Tibial nerve (tissue), 4 donors: Measurements from ENCODE around the gene B4GALT2. TPM values are rescaled to one million over a fixed set of nuclear protein-coding genes. Genes with fewer than 3 reads are reported as not detected.

Source experiments
- DNase-seq, 2 donors: peaks; one replicate each; pipeline ENCODE4 v3.0.0-alpha.2; 2019; ENCODE audit warnings: low spot score in 2 of 2
- H3K27ac ChIP-seq, 4 donors: fragments of 200-600 bp; sonication (generic) in 3 of 4; one replicate each; pipeline ENCODE4 v1.5.1; 2017 to 2019; ENCODE audit warnings: mild to moderate bottlenecking in 1 of 4
- H3K27me3 ChIP-seq, 2 donors: fragments of 200-600 bp; sonication (generic) in 1 of 2; one replicate each; pipeline versions ENCODE4 v1.5.1 to v1.6.0; 2017 to 2019
- H3K36me3 ChIP-seq, 3 donors: fragments of 200-600 bp; sonication (generic); one replicate each; pipeline ENCODE4 v1.5.1; 2018 to 2019
- H3K4me1 ChIP-seq, 4 donors: fragments of 200-600 bp; sonication (generic) in 3 of 4; one replicate each; pipeline ENCODE4 v1.5.1; 2017 to 2019
- H3K4me3 ChIP-seq, 4 donors: fragments of 200-600 bp; sonication (generic) in 3 of 4; one replicate each; pipeline ENCODE4 v1.5.1; 2017 to 2019; ENCODE audit warnings: mild to moderate bottlenecking in 1 of 4, moderate library complexity in 1 of 4
- H3K9me3 ChIP-seq, 4 donors: fragments of 200-600 bp; sonication (generic) in 3 of 4; one replicate each; pipeline ENCODE4 v1.5.1; 2017 to 2019
- CTCF ChIP-seq, 5 experiments: fragments of 200-600 bp in 3 of 5; fragments of 450-650 bp in 2 of 5; sonication (generic) in 3 of 5; IDR thresholded peaks; one replicate each; pipeline ENCODE4 v1.5.1; 2016 to 2019; ENCODE audit warnings: antibody characterized with exemption in 5 of 5, mild to moderate bottlenecking in 3 of 5, moderate library complexity in 2 of 5
- EP300 ChIP-seq, 2 donors: sonication (generic); formaldehyde crosslinking; IDR thresholded peaks; one replicate each; pipeline ENCODE4 v1.6.1; 2017; ENCODE audit warnings: antibody characterized with exemption in 2 of 2, mild to moderate bottlenecking in 1 of 2
- POLR2A ChIP-seq, 2 donors: fragments of 450-650 bp; IDR thresholded peaks; one replicate each; pipeline ENCODE4 v1.6.1; 2017; ENCODE audit warnings: antibody characterized with exemption in 2 of 2, mild to moderate bottlenecking in 2 of 2, moderate library complexity in 2 of 2
- WGBS, 2 donors: methylation state at CpG; one replicate each; pipeline ENCODE4 v1.1.5; 2018; 5-methylcytosine and 5-hydroxymethylcytosine counted together
- total RNA-seq, 4 donors: library from RNA; depleted of rRNA; stranded (reverse); fragments of >200 nt; gene quantifications; one replicate each; pipeline ENCODE4 v1.1.0, GENCODE V29; 2016

B4GALT2 gene
- total RNA-seq, 4 donors from 2014 or later = 15.5 to 49.8 (median 21.1) TPM

DNA sequence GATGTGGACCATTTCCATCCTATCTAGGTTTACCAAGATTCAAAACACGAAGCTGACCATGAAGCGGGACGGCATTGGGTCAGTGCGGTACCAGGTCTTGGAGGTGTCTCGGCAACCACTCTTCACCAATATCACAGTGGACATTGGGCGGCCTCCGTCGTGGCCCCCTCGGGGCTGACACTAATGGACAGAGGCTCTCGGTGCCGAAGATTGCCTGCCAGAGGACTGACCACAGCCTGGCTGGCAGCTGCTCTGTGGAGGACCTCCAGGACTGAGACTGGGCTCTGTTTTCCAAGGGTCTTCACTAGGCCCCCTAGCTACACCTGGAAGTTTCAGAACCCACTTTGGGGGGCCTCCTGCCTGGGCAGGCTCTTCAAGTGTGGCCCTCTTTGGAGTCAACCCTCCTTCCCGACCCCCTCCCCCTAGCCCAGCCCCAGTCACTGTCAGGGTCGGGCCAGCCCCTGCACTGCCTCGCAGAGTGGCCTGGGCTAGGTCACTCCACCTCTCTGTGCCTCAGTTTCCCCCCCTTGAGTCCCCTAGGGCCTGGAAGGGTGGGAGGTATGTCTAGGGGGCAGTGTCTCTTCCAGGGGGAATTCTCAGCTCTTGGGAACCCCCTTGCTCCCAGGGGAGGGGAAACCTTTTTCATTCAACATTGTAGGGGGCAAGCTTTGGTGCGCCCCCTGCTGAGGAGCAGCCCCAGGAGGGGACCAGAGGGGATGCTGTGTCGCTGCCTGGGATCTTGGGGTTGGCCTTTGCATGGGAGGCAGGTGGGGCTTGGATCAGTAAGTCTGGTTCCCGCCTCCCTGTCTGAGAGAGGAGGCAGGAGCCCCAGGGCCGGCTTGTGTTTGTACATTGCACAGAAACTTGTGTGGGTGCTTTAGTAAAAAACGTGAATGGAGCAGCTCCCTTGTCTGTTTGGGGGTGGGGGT is 11.5 kb downstream of the B4GALT2 start:
- Histone ChIP-seq H3K9me3 (no peaks in the 10 kb centered on the region), H3K36me3 (peaks cover 0 to 18% (median 0%) of the 10 kb centered on the region in 3 donors), H3K4me3 (peak overlapping the region; percentile 43 to 71 (median 58)), H3K27me3 (no peaks in the 10 kb centered on the region), H3K27ac (peak overlapping the region in 3 of 4 donors; percentile 44 to 79 (median 72)), H3K4me1 (peaks cover 0 to 19% (median 11%) of the 10 kb centered on the region in 4 donors)
- TF ChIP-seq POLR2A (IDR thresholded peaks at IDR 0.05) (no peak), EP300 (IDR thresholded peaks at IDR 0.05) (no peak), CTCF (IDR thresholded peaks at IDR 0.05) (no peak)
- DNase-seq = no peak
- WGBS, 2 donors = 64 to 68% methylated on average over 19 of the region's 19 CpGs

GRCh38 chr1:43991200-43991475 is 12.1 kb downstream of the B4GALT2 start:
- H3K9me3 ChIP-seq = no peaks in the 10 kb centered on the region
- peaks cover 0 to 12% (median 0%) of the 10 kb centered on the region in 3 donors for H3K36me3 ChIP-seq
- peak overlapping the region; percentile 43 to 71 (median 58) for H3K4me3 ChIP-seq
- TF ChIP-seq EP300 (IDR thresholded peaks at IDR 0.05) (no peak), CTCF (IDR thresholded peaks at IDR 0.05) (no peak), POLR2A (IDR thresholded peaks at IDR 0.05) (peak in 1 of 2 donors; percentile 30)
- 4 to 6% methylated on average over 2 to 10 of the region's 10 CpGs for WGBS, 2 donors
- peaks cover 0 to 22% (median 12%) of the 10 kb centered on the region in 4 donors for H3K4me1 ChIP-seq
- no peaks in the 10 kb centered on the region for H3K27me3 ChIP-seq
- H3K27ac ChIP-seq = peak overlapping the region in 3 of 4 donors; percentile 44 to 79 (median 72)
- DNase-seq = no peak

- peaks cover 0 to 27% (median 13%) of the 10 kb centered on the region in 4 donors for H3K4me1 ChIP-seq
- TF ChIP-seq CTCF (IDR thresholded peaks at IDR 0.05) (no peak), EP300 (IDR thresholded peaks at IDR 0.05) (peak; percentile 22 to 69), POLR2A (IDR thresholded peaks at IDR 0.05) (peak in 1 of 2 donors; percentile 4)
- H3K4me3 ChIP-seq = peak within 1 kb of the TSS; percentile 43 to 71 (median 58)
- H3K9me3 ChIP-seq = no peaks in the 10 kb centered on the region
- H3K27me3 ChIP-seq = no peaks in the 10 kb centered on the region
- H3K27ac ChIP-seq = peak within 1 kb of the TSS in 3 of 4 donors; percentile 44 to 79 (median 72)
- peaks cover 0 to 8% (median 0%) of the 10 kb centered on the region in 3 donors for H3K36me3 ChIP-seq
- peak; percentile 77 to 79 for DNase-seq
- WGBS, 2 donors = 1% methylated on average over 56 to 58 of the region's 66 CpGs
Observed at GRCh38 chr1:43991476-43992231, 12.6 kb downstream of the B4GALT2 start, which contains the start of gene CCDC24. TSS of gene CCDC24 (plus strand) at chr1:43991599. CDS start at chr1:43991879, 280 bp downstream.

GRCh38 chr1:43992232-43992995 is 13.4 kb downstream of the B4GALT2 start:
- Histone ChIP-seq H3K36me3 (peaks cover 0 to 1% (median 0%) of the 10 kb centered on the region in 3 donors), H3K4me1 (peaks cover 0 to 35% (median 17%) of the 10 kb centered on the region in 4 donors), H3K27me3 (no peaks in the 10 kb centered on the region), H3K9me3 (no peaks in the 10 kb centered on the region), H3K27ac (peak overlapping the region in 3 of 4 donors; percentile 44 to 79 (median 72)), H3K4me3 (peak overlapping the region; percentile 43 to 71 (median 58))
- TF ChIP-seq POLR2A (IDR thresholded peaks at IDR 0.05) (no peak), EP300 (IDR thresholded peaks at IDR 0.05) (no peak), CTCF (IDR thresholded peaks at IDR 0.05) (no peak)
- no peak for DNase-seq
- whole genome bisulfite sequencing, 2 donors = 51 to 55% methylated on average over 11 of the region's 11 CpGs
